SU-DHL-6 (cell line): ENCODE data around the gene SYVN1.
A peak's percentile ranks its signal among the peaks of the same experiment; 100 is the strongest.

Experiments used
- H2AFZ ChIP-seq: fragments of 200-600 bp; sonication (generic); 2 replicates; pipeline ENCODE4 v1.6.1; 2014; ENCODE audit warnings: low read depth, mild to moderate bottlenecking, moderate library complexity, mixed read lengths, antibody characterized with exemption, low read length; ENCODE audit not compliant: severe bottlenecking
- H3F3A ChIP-seq: fragments of 200-600 bp; shearing (Covaris generic); 2 replicates; pipeline ENCODE4 v1.6.0; 2016; ENCODE audit warnings: antibody characterized with exemption, mild to moderate bottlenecking; ENCODE audit not compliant: insufficient read depth
- H3K27ac ChIP-seq: fragments of 200-600 bp; sonication (generic); 2 replicates; pipeline ENCODE4 v1.5.1; 2016; ENCODE audit warnings: low read depth, mild to moderate bottlenecking, low read length, moderate library complexity, mixed read lengths
- H3K27me3 ChIP-seq: fragments of 200-600 bp; sonication (generic), shearing (Covaris generic); 2 replicates; pipeline ENCODE4 v1.6.0; 2014; ENCODE audit warnings: mild to moderate bottlenecking, low read length
- H3K36me3 ChIP-seq: fragments of 200-600 bp; sonication (generic); 2 replicates; pipeline ENCODE4 v1.6.1; 2014; ENCODE audit warnings: mild to moderate bottlenecking, low read length, mixed read lengths
- H3K4me2 ChIP-seq: fragments of 300-600, 200-600 bp; shearing (Covaris generic), sonication (generic); 2 replicates; pipeline ENCODE4 v1.6.0; 2014; ENCODE audit warnings: low read length, low read depth, mild to moderate bottlenecking; ENCODE audit not compliant: poor library complexity, severe bottlenecking
- H3K4me3 ChIP-seq: fragments of 200-600 bp; sonication (generic); 2 replicates; pipeline ENCODE4 v1.5.1; 2014; ENCODE audit warnings: antibody characterized with exemption, low read length, mild to moderate bottlenecking, mixed read lengths; ENCODE audit not compliant: insufficient read depth, poor library complexity, severe bottlenecking
- H3K79me2 ChIP-seq: fragments of 200-600 bp; sonication (generic); 2 replicates; pipeline ENCODE4 v1.6.1; 2014; ENCODE audit warnings: mild to moderate bottlenecking, low read length, moderate library complexity; ENCODE audit not compliant: insufficient read depth
- H3K9ac ChIP-seq: fragments of 200-600 bp; sonication (generic); 2 replicates; pipeline ENCODE4 v1.7.0; 2014; ENCODE audit warnings: mild to moderate bottlenecking, low read length
- H3K9me2 ChIP-seq: fragments of 200-600 bp; sonication (generic); replicated peaks from 2 replicates; pipeline ENCODE4 v1.6.1; 2014; ENCODE audit warnings: low read length; ENCODE audit not compliant: insufficient read depth
- H3K9me3 ChIP-seq: fragments of 200-600 bp; sonication (generic); 2 replicates; pipeline ENCODE4 v1.6.1; 2014; ENCODE audit warnings: low read length, mixed read lengths; ENCODE audit not compliant: insufficient read depth
- H4K20me1 ChIP-seq: fragments of 200-600 bp; sonication (generic); 2 replicates; pipeline ENCODE4 v1.6.1; 2014; ENCODE audit warnings: low read depth, mild to moderate bottlenecking, antibody characterized with exemption, low read length, moderate library complexity, mixed read lengths
- CTCF ChIP-seq: fragments of 200-600 bp; sonication (generic); IDR thresholded peaks from one replicate; pipeline ENCODE4 v1.5.1; 2017; ENCODE audit warnings: antibody characterized with exemption, mild to moderate bottlenecking, low read length, moderate library complexity; ENCODE audit not compliant: insufficient read depth, poor library complexity, severe bottlenecking
- EZH2phosphoT487 ChIP-seq: fragments of 200-600 bp; sonication (generic), shearing (Covaris generic); conservative IDR thresholded peaks from 2 replicates; pipeline ENCODE4 v1.6.1; 2018; ENCODE audit warnings: mild to moderate bottlenecking, antibody characterized with exemption, low read length, moderate library complexity, mixed read lengths

The SYVN1 gene

GRCh38 chr11:65124480-65125196, 9.7 kb downstream of the SYVN1 start:
- TF ChIP-seq EZH2phosphoT487 (no peak), CTCF (no peak)
- Histone ChIP-seq H4K20me1 (no peaks in the 10 kb centered on the region), H3K4me2 (no peak overlapping the region)

GRCh38 chr11:65121865-65122696, 12.2 kb downstream of the SYVN1 start, which contains the start of the genes FAU and MRPL49:
Gene FAU (minus strand): TSS chr11:65122134. CDS start chr11:65121813, 321 bp downstream.
Gene MRPL49 (plus strand): TSS chr11:65122321. CDS start chr11:65122347, 26 bp downstream.
- Histone ChIP-seq H3K9me3 (no peaks in the 10 kb centered on the region), H3K79me2 (peaks cover 34% of the 10 kb centered on the region), H3K9me2 (no peaks in the 10 kb centered on the region), H4K20me1 (no peaks in the 10 kb centered on the region), H3F3A (peaks cover 50% of the 10 kb centered on the region), H2AFZ (peak within 1 kb of the TSS; percentile 14), H3K36me3 (peaks cover 13% of the 10 kb centered on the region; the same call in 1 of the 2 replicates), H3K27ac (peak within 1 kb of the TSS; percentile 71), H3K4me3 (peak within 1 kb of the TSS; percentile 89), H3K27me3 (no peaks in the 10 kb centered on the region), H3K4me2 (peak within 1 kb of the TSS; percentile 87), H3K9ac (peak within 1 kb of the TSS; percentile 95)
- TF ChIP-seq EZH2phosphoT487 (no peak), CTCF (no peak)

More at GRCh38 chr11:65124480-65125196, 9.7 kb downstream of the SYVN1 start:
- no peak overlapping the region for H3K9ac ChIP-seq
- H3F3A ChIP-seq = peaks cover 51% of the 10 kb centered on the region
- H3K27ac ChIP-seq = no peak overlapping the region
- no peak overlapping the region for H2AFZ ChIP-seq
- peaks cover 19% of the 10 kb centered on the region; the same call in 1 of the 2 replicates for H3K36me3 ChIP-seq
- no peaks in the 10 kb centered on the region for H3K9me2 ChIP-seq
- H3K4me3 ChIP-seq = no peak overlapping the region
- H3K79me2 ChIP-seq = peaks cover 34% of the 10 kb centered on the region
- no peaks in the 10 kb centered on the region for H3K9me3 ChIP-seq
- H3K27me3 ChIP-seq = no peaks in the 10 kb centered on the region

- no peak for TF ChIP-seq CTCF
- TF ChIP-seq EZH2phosphoT487 = no peak
- H3K36me3 ChIP-seq = peaks cover 13% of the 10 kb centered on the region; the same call in 1 of the 2 replicates
Measured at GRCh38 chr11:65121447-65121864, 12.9 kb downstream of the SYVN1 start.

More at GRCh38 chr11:65121447-65121864, 12.9 kb downstream of the SYVN1 start:
- Histone ChIP-seq H3F3A (peaks cover 44% of the 10 kb centered on the region), H4K20me1 (no peaks in the 10 kb centered on the region), H2AFZ (no peak overlapping the region), H3K9me2 (no peaks in the 10 kb centered on the region), H3K79me2 (peaks cover 35% of the 10 kb centered on the region), H3K4me3 (peak overlapping the region; percentile 89), H3K9ac (peak overlapping the region; percentile 95), H3K4me2 (peak overlapping the region; percentile 87), H3K27ac (peak overlapping the region; percentile 71), H3K27me3 (no peaks in the 10 kb centered on the region), H3K9me3 (no peaks in the 10 kb centered on the region)
